Kidney (tissue), 14 donors: ENCODE data around the gene CLDN3. TPM values are rescaled to one million over a fixed set of nuclear protein-coding genes. Genes with fewer than 3 reads are reported as not detected.
"Not testable (repeated sequence)": the region's sequence is repeated elsewhere in the genome, so short reads cannot be mapped to it uniquely, and the experiment has no call there.

Source experiments
- DNase-seq, 5 donors: peaks; one replicate each; pipeline ENCODE4 v3.0.0-alpha.2; 2013 to 2020
- FAIRE-seq: peaks from 2 replicates; lab custom pipeline; 2012; peaks lifted over from hg19 to GRCh38; lab: Jason Lieb, UNC
- H3K27ac ChIP-seq, 2 donors: one replicate each; pipeline ENCODE4 v1.7.0; 2013; ENCODE audit warnings: low read depth in 2 of 2, low read length in 2 of 2, inconsistent platforms in 1 of 2
- H3K27me3 ChIP-seq: one replicate; pipeline ENCODE4 v1.7.1; 2013; ENCODE audit warnings: low read length, inconsistent platforms; ENCODE audit not compliant: control insufficient read depth, insufficient read depth
- H3K36me3 ChIP-seq, 3 donors: one replicate each; pipeline versions ENCODE4 v1.7.0 to v1.7.1; 2013; ENCODE audit warnings: low read length in 3 of 3, control low read depth in 1 of 3, inconsistent platforms in 1 of 3; ENCODE audit not compliant: insufficient read depth in 3 of 3, control insufficient read depth in 2 of 3
- H3K4me1 ChIP-seq, 3 donors: one replicate each; pipeline versions ENCODE4 v1.7.0 to v1.7.1; 2013; ENCODE audit warnings: low read length in 3 of 3, inconsistent platforms in 1 of 3, low read depth in 1 of 3; ENCODE audit not compliant: control insufficient read depth in 2 of 3, insufficient read depth in 2 of 3
- H3K4me3 ChIP-seq, 3 donors: one replicate each; pipeline versions ENCODE4 v1.7.0 to v1.8.1; 2013; ENCODE audit warnings: low read length in 3 of 3, control low read depth in 1 of 3, inconsistent platforms in 1 of 3
- H3K9ac ChIP-seq, 3 donors: one replicate each; pipeline versions ENCODE4 v1.7.0 to v1.7.1; 2013; ENCODE audit warnings: low read length in 3 of 3, control low read depth in 1 of 3, inconsistent platforms in 1 of 3
- H3K9me3 ChIP-seq, 3 donors: one replicate each; pipeline versions ENCODE4 v1.7.0 to v1.7.1; 2013; ENCODE audit warnings: low read length in 3 of 3, control low read depth in 1 of 3, inconsistent platforms in 1 of 3; ENCODE audit not compliant: control insufficient read depth in 2 of 3, insufficient read depth in 1 of 3
- CTCF ChIP-seq: IDR thresholded peaks from 3 replicates; pipeline ENCODE4 v1.5.1; 2012; ENCODE audit warnings: mild to moderate bottlenecking, moderate library complexity, borderline replicate concordance; ENCODE audit not compliant: insufficient read depth; ENCODE audit errors: extremely low read depth
- intact Hi-C: fragments of 100-400 bp; cut with DNase I; formaldehyde crosslinking; loops from one replicate; pipeline ENCODE4 v1.11.1; 2022
- polyA plus RNA-seq: library from polyadenylated mRNA; stranded (reverse); fragments of 350-450 nt; fragmentation: Illumina TruSeq; extraction: RNeasy Lipid Tissue Mini Kit (QIAGEN cat#74804); gene quantifications from one replicate; pipeline ENCODE4 v1.2.3, GENCODE V29; 2014; ENCODE audit warnings: low read depth, low replicate concordance; ENCODE audit not compliant: insufficient read depth
- total RNA-seq: library from RNA; stranded (reverse); fragmentation: NEBNext Ultra II Directional; extraction: Animal tissue kit (Norgen Biotek cat#: 25700); gene quantifications from one replicate; pipeline ENCODE4 v1.2.1, GENCODE V29; 2021
- donor health status: control.
- donor health status: control.
- donor health status: control.
- donor health status: control.
- donor health status: control.
- donor health status: DM: yes; HTN: yes; CAD: no.
- donor health status: Normal renal cell carcinoma (clear cell type).

The CLDN3 gene
- total and polyA plus RNA-seq, 2 donors from 2014 or later = 76.5 to 180 TPM

GRCh38 chr7:73799282-73800141 lies 29.4 kb upstream of the CLDN3 start:
- H3K27me3 ChIP-seq = no peaks in the 10 kb centered on the region
- FAIRE-seq (no peak), DNase-seq (peak in 1 of 5 donors; percentile 18)
- no peak overlapping the region for H3K9ac ChIP-seq
- H3K27ac ChIP-seq = no peak overlapping the region
- intact Hi-C loops = no loop called here
- no peaks in the 10 kb centered on the region for H3K9me3 ChIP-seq
- TF ChIP-seq CTCF = no peak
- no peaks in the 10 kb centered on the region for H3K4me1 ChIP-seq
- H3K36me3 ChIP-seq = no peaks in the 10 kb centered on the region
- no peak overlapping the region for H3K4me3 ChIP-seq

- H3K4me3 ChIP-seq, H3K9me3 ChIP-seq, H3K36me3 ChIP-seq, H3K27ac ChIP-seq, H3K27me3 ChIP-seq, FAIRE-seq, H3K9ac ChIP-seq, intact Hi-C loops, H3K4me1 ChIP-seq, DNase-seq: not testable (repeated sequence)
These were observed 27.1 kb upstream of the CLDN3 start for GRCh38 chr7:73797176-73797575.

- H3K36me3 ChIP-seq, H3K9me3 ChIP-seq, H3K27ac ChIP-seq, H3K27me3 ChIP-seq, intact Hi-C loops, DNase-seq, FAIRE-seq, H3K4me1 ChIP-seq, H3K9ac ChIP-seq, H3K4me3 ChIP-seq: not testable (repeated sequence)
These were observed 26.6 kb upstream of the CLDN3 start for GRCh38 chr7:73796656-73797055.

GRCh38 chr7:73795188-73795587 lies 25.1 kb upstream of the CLDN3 start:
- H3K4me1 ChIP-seq, DNase-seq, H3K27ac ChIP-seq, H3K9ac ChIP-seq, intact Hi-C loops, H3K4me3 ChIP-seq, H3K9me3 ChIP-seq, H3K27me3 ChIP-seq, FAIRE-seq, H3K36me3 ChIP-seq: not testable (repeated sequence)

GRCh38 chr7:73791170-73791690 lies 21.2 kb upstream of the CLDN3 start:
- DNase-seq = peak in 1 of 5 donors; percentile 10
- H3K36me3 ChIP-seq, H3K9ac ChIP-seq, H3K4me3 ChIP-seq, H3K27ac ChIP-seq, intact Hi-C loops, H3K4me1 ChIP-seq, FAIRE-seq, H3K9me3 ChIP-seq, H3K27me3 ChIP-seq: not testable (repeated sequence)
